H9 (cell line): ENCODE data around the gene COL23A1. TPM values are rescaled to one million over a fixed set of nuclear protein-coding genes. Genes with fewer than 3 reads are reported as not detected.

Experiments used
- DNase-seq: peaks from one replicate; pipeline ENCODE4 v3.0.0-alpha.2; 2017
- H2AFZ ChIP-seq: one replicate; pipeline ENCODE4 v1.6.1; 2013; ENCODE audit warnings: mild to moderate bottlenecking, low read length, control low read depth, moderate library complexity
- H2AK5ac ChIP-seq: 2 replicates; pipeline ENCODE4 v1.6.1; 2013; ENCODE audit warnings: low read length, control low read depth, mixed read lengths; ENCODE audit not compliant: insufficient read length
- H2BK120ac ChIP-seq: one replicate; pipeline ENCODE4 v1.6.1; 2013; ENCODE audit warnings: low read depth, mild to moderate bottlenecking, low read length, control low read depth, inconsistent platforms; ENCODE audit not compliant: poor library complexity, severe bottlenecking
- H2BK12ac ChIP-seq: 2 replicates; pipeline ENCODE4 v1.6.1; 2013; ENCODE audit warnings: low read length, control low read depth, mixed read lengths, low read depth; ENCODE audit not compliant: insufficient read length
- H2BK15ac ChIP-seq: 2 replicates; pipeline ENCODE4 v1.6.1; 2013; ENCODE audit warnings: low read depth, low read length, control low read depth
- H2BK20ac ChIP-seq: one replicate; pipeline ENCODE4 v1.6.1; 2013; ENCODE audit warnings: low read depth, mild to moderate bottlenecking, low read length, control low read depth, inconsistent platforms; ENCODE audit not compliant: poor library complexity, severe bottlenecking
- H2BK5ac ChIP-seq: 2 replicates; pipeline ENCODE4 v1.6.1; 2013; ENCODE audit warnings: low read length, control low read depth, mixed read lengths; ENCODE audit not compliant: insufficient read length
- H3K14ac ChIP-seq: 2 replicates; pipeline ENCODE4 v1.6.1; 2013; ENCODE audit warnings: low read length, control low read depth; ENCODE audit not compliant: insufficient read depth
- H3K18ac ChIP-seq: 2 replicates; pipeline ENCODE4 v1.6.1; 2013; ENCODE audit warnings: low read depth, mild to moderate bottlenecking, mixed read lengths, low read length, control low read depth; ENCODE audit not compliant: insufficient read length
- H3K23ac ChIP-seq: 2 replicates; pipeline ENCODE4 v1.6.1; 2013; ENCODE audit warnings: low read length, control low read depth, mixed read lengths, low read depth; ENCODE audit not compliant: insufficient read length
- H3K23me2 ChIP-seq: 2 replicates; pipeline ENCODE4 v1.6.1; 2013; ENCODE audit warnings: low read depth, mild to moderate bottlenecking, mixed read lengths, low read length, control low read depth; ENCODE audit not compliant: insufficient read length, poor library complexity, severe bottlenecking
- H3K27ac ChIP-seq: 2 replicates; pipeline ENCODE4 v1.5.1; 2013; ENCODE audit warnings: low read length, control low read depth, mixed read lengths, low read depth; ENCODE audit not compliant: insufficient read length
- H3K27me3 ChIP-seq: 2 replicates; pipeline ENCODE4 v1.6.1; 2013; ENCODE audit warnings: low read length, control low read depth, inconsistent platforms; ENCODE audit not compliant: insufficient read depth
- H3K4ac ChIP-seq: 2 replicates; pipeline ENCODE4 v1.6.1; 2013; ENCODE audit warnings: low read depth, mild to moderate bottlenecking, control low read depth, inconsistent platforms, low read length, moderate library complexity
- H3K4me1 ChIP-seq: 2 replicates; pipeline ENCODE4 v1.6.1; 2013; ENCODE audit warnings: low read length, control low read depth, inconsistent platforms; ENCODE audit not compliant: insufficient read depth
- H3K4me2 ChIP-seq: 2 replicates; pipeline ENCODE4 v1.6.1; 2013; ENCODE audit warnings: low read length, control low read depth, mixed read lengths; ENCODE audit not compliant: insufficient read length, insufficient read depth
- H3K56ac ChIP-seq: 2 replicates; pipeline ENCODE4 v1.6.1; 2013; ENCODE audit warnings: low read depth, mild to moderate bottlenecking, mixed read lengths, low read length, control low read depth; ENCODE audit not compliant: insufficient read length
- H3K79me1 ChIP-seq: 2 replicates; pipeline ENCODE4 v1.6.1; 2013; ENCODE audit warnings: low read depth, mild to moderate bottlenecking, moderate library complexity, low read length, control low read depth, inconsistent platforms; ENCODE audit not compliant: insufficient read depth, poor library complexity, severe bottlenecking
- H3K79me2 ChIP-seq: 2 replicates; pipeline ENCODE4 v1.6.1; 2013; ENCODE audit warnings: low read length, control low read depth, inconsistent platforms; ENCODE audit not compliant: insufficient read depth
- H3K9ac ChIP-seq: 2 replicates; pipeline ENCODE4 v1.6.1; 2013; ENCODE audit warnings: low read length, control low read depth, mixed read lengths; ENCODE audit not compliant: insufficient read length; ENCODE audit errors: extremely low read depth
- H3K9me3 ChIP-seq: one replicate; pipeline ENCODE4 v1.6.1; 2013; ENCODE audit warnings: low read depth, low read length, inconsistent platforms; ENCODE audit not compliant: control insufficient read depth
- H3T11ph ChIP-seq: one replicate; pipeline ENCODE4 v1.6.1; 2013; ENCODE audit warnings: mild to moderate bottlenecking, low read length, control low read depth, inconsistent platforms
- H4K20me1 ChIP-seq: one replicate; pipeline ENCODE4 v1.6.1; 2013; ENCODE audit not compliant: control insufficient read depth, insufficient read length, insufficient read depth
- H4K5ac ChIP-seq: 2 replicates; pipeline ENCODE4 v1.6.1; 2013; ENCODE audit warnings: low read depth, mild to moderate bottlenecking, mixed read lengths, low read length, control low read depth; ENCODE audit not compliant: insufficient read length
- H4K8ac ChIP-seq: replicated peaks from 2 replicates; pipeline ENCODE4 v1.6.1; 2013; ENCODE audit warnings: low read length, control low read depth, mixed read lengths, low read depth; ENCODE audit not compliant: insufficient read length
- H4K91ac ChIP-seq: 2 replicates; pipeline ENCODE4 v1.6.1; 2013; ENCODE audit warnings: low read depth, mild to moderate bottlenecking, moderate library complexity, mixed read lengths, low read length, control low read depth; ENCODE audit not compliant: insufficient read length
- H3K27ac Mint-ChIP-seq, 3 experiments: 2 replicates in 2 of 3; 3 replicates in 1 of 3; pipeline ENCODE4 v1.8.0; 2020 to 2021; ENCODE audit warnings: mixed read lengths in 3 of 3, mild to moderate bottlenecking in 1 of 3, moderate library complexity in 1 of 3
- H3K27me3 Mint-ChIP-seq: 2 replicates; pipeline ENCODE4 v1.8.0; 2021; ENCODE audit warnings: low read depth, mild to moderate bottlenecking, moderate library complexity, mixed read lengths
- H3K36me3 Mint-ChIP-seq, 3 experiments: 2 replicates in 2 of 3; 3 replicates in 1 of 3; pipeline ENCODE4 v1.8.0; 2020 to 2021; ENCODE audit warnings: low read depth in 3 of 3, mixed read lengths in 3 of 3; ENCODE audit not compliant: insufficient read depth in 1 of 3
- H3K4me1 Mint-ChIP-seq, 2 experiments: 2 replicates each; pipeline ENCODE4 v1.8.0; 2020; ENCODE audit warnings: mixed read lengths in 2 of 2
- H3K4me3 Mint-ChIP-seq, 2 experiments: 2 replicates in 1 of 2; 3 replicates in 1 of 2; pipeline ENCODE4 v1.8.0; 2020 to 2021; ENCODE audit warnings: mild to moderate bottlenecking in 2 of 2, mixed read lengths in 2 of 2, moderate library complexity in 1 of 2
- H3K9me3 Mint-ChIP-seq, 2 experiments: 2 replicates in 1 of 2; 3 replicates in 1 of 2; pipeline ENCODE4 v1.8.0; 2020; ENCODE audit warnings: mild to moderate bottlenecking in 2 of 2, mixed read lengths in 2 of 2, moderate library complexity in 1 of 2
- CTCF ChIP-seq: fragments of 200-600 bp; sonication (generic); conservative IDR thresholded peaks from 3 replicates; pipeline ENCODE4 v1.8.0; 2021; ENCODE audit warnings: antibody characterized with exemption, mild to moderate bottlenecking
- WGBS: extraction: QIAGEN DNeasy Blood & Tissue Kit; methylation state at CpG from one replicate; pipeline ENCODE4 v1.1.7; 2013; ENCODE audit warnings: missing lambda C conversion rate, low lambda C conversion rate, mixed read lengths; ENCODE audit not compliant: insufficient read length; ENCODE audit errors: extremely low coverage; 5-methylcytosine and 5-hydroxymethylcytosine counted together
- total RNA-seq: library from RNA; stranded (reverse); gene quantifications from 2 replicates; pipeline ENCODE4 v1.2.1, GENCODE V29; 2021

Gene COL23A1
- total RNA-seq, 1 experiment from 2014 or later: 2.6 TPM

GRCh38 chr5:178313316-178313715, 276.9 kb downstream of the COL23A1 start:
- H3K79me1 ChIP-seq: no peaks in the 10 kb centered on the region
- no peak overlapping the region for H2AK5ac ChIP-seq
- no peak overlapping the region for H2BK15ac ChIP-seq
- no peak overlapping the region for H3K14ac ChIP-seq
- Mint-ChIP-seq H3K9me3 (no peaks in the 10 kb centered on the region), H3K27ac (no peak overlapping the region; a peak in 1 of 7 replicates), H3K36me3 (no peaks in the 10 kb centered on the region), H3K27me3 (no peaks in the 10 kb centered on the region; the same call in 1 of the 2 replicates), H3K4me1 (peaks cover 5 to 10% of the 10 kb centered on the region in 2 experiments), H3K4me3 (no peak overlapping the region)
- H2AFZ ChIP-seq: no peak overlapping the region
- no peak overlapping the region for H3K23ac ChIP-seq
- H3K9ac ChIP-seq: no peak overlapping the region
- H2BK120ac ChIP-seq: no peak overlapping the region
- H2BK12ac ChIP-seq: no peak overlapping the region
- no peak overlapping the region for H4K5ac ChIP-seq
- H4K91ac ChIP-seq: no peak overlapping the region
- H3K79me2 ChIP-seq: no peaks in the 10 kb centered on the region
- H4K8ac ChIP-seq: no peak overlapping the region
- no peak for DNase-seq
- TF ChIP-seq CTCF: no peak
- no peak overlapping the region for H3K4me2 ChIP-seq
- H3K9me3 ChIP-seq: no peaks in the 10 kb centered on the region
- H3K4me1 ChIP-seq: no peaks in the 10 kb centered on the region; the same call in 1 of the 2 replicates
- H3K23me2 ChIP-seq: peaks cover 3% of the 10 kb centered on the region
- no peak overlapping the region for H3T11ph ChIP-seq
- no peak overlapping the region for H3K56ac ChIP-seq
- H3K4ac ChIP-seq: no peak overlapping the region
- H4K20me1 ChIP-seq: no peaks in the 10 kb centered on the region
- H3K18ac ChIP-seq: no peak overlapping the region
- no peaks in the 10 kb centered on the region for H3K27me3 ChIP-seq
- H2BK20ac ChIP-seq: no peak overlapping the region
- no peak overlapping the region for H2BK5ac ChIP-seq
- H3K27ac ChIP-seq: no peak overlapping the region
- no CpG with 5 or more reads among the region's 11 CpGs for WGBS
